ENCODE measurements around the gene PDE6B.

- TF ChIP-seq CTCF (IDR thresholded peaks at IDR 0.05 in 8 of 11, conservative IDR thresholded peaks at IDR 0.05 in 3 of 11) (no peak), POLR2A (IDR thresholded peaks at IDR 0.05) (no peak), POLR2AphosphoS5 (IDR thresholded peaks at IDR 0.05) (no peak)
These were observed 5.2 kb upstream of the PDE6B start for GRCh38 chr4:620201-620600.
